Osteoblast (primary cell): ENCODE results near the gene TNNI3K. TPM values are rescaled to one million over a fixed set of nuclear protein-coding genes. Genes with fewer than 3 reads are reported as not detected.

Experiments used
- DNase-seq: peaks from one replicate; pipeline ENCODE4 v3.0.0; 2011; ENCODE audit warnings: low spot score, mixed read lengths; ENCODE audit not compliant: insufficient read length; ENCODE audit errors: missing footprints
- H2AFZ ChIP-seq: 2 replicates; pipeline ENCODE4 v1.6.0; 2011; ENCODE audit warnings: mild to moderate bottlenecking, low read length
- H3K27ac ChIP-seq: 2 replicates; pipeline ENCODE4 v1.5.1; 2011; ENCODE audit warnings: mild to moderate bottlenecking, low read depth, low read length, moderate library complexity
- H3K27me3 ChIP-seq: 2 replicates; pipeline ENCODE4 v1.6.0; 2012; ENCODE audit warnings: mild to moderate bottlenecking, control low read depth, inconsistent platforms, low read length, moderate library complexity; ENCODE audit not compliant: insufficient read depth
- H3K36me3 ChIP-seq: 2 replicates; pipeline ENCODE4 v1.5.1; 2011; ENCODE audit warnings: mild to moderate bottlenecking, low read length, control low read depth, moderate library complexity; ENCODE audit not compliant: insufficient read depth
- H3K4me1 ChIP-seq: 2 replicates; pipeline ENCODE4 v1.5.1; 2011; ENCODE audit warnings: mild to moderate bottlenecking, low read length, control low read depth, moderate library complexity; ENCODE audit not compliant: insufficient read depth
- H3K4me2 ChIP-seq: 2 replicates; pipeline ENCODE4 v1.6.0; 2011; ENCODE audit warnings: mild to moderate bottlenecking, low read length; ENCODE audit not compliant: insufficient read depth
- H3K4me3 ChIP-seq: fragments of 200-600 bp; sonication (generic); 3 replicates; pipeline ENCODE4 v1.5.1; 2012; ENCODE audit warnings: mild to moderate bottlenecking, low read length, inconsistent platforms; ENCODE audit not compliant: insufficient read depth
- H3K79me2 ChIP-seq: 2 replicates; pipeline ENCODE4 v1.6.0; 2012; ENCODE audit warnings: mild to moderate bottlenecking, low read length, control low read depth, inconsistent platforms; ENCODE audit not compliant: insufficient read depth
- H3K9me3 ChIP-seq: 2 replicates; pipeline ENCODE4 v1.5.1; 2011; ENCODE audit warnings: low read depth, low read length, control low read depth
- H4K20me1 ChIP-seq: 2 replicates; pipeline ENCODE4 v1.6.0; 2012; ENCODE audit warnings: mild to moderate bottlenecking, low read length, control low read depth; ENCODE audit not compliant: insufficient read depth
- total RNA-seq: library from RNA; depleted of rRNA; stranded (reverse); fragments of >200 nt; gene quantifications from 2 replicates; pipeline ENCODE4 v1.2.3, GENCODE V29; 2012
- TF ChIP-seq, protein P1 (sequence below): IDR thresholded peaks from 2 replicates; pipeline ENCODE4 v1.5.1; 2011; ENCODE audit warnings: mild to moderate bottlenecking, low read depth, low read length, moderate library complexity; ENCODE audit errors: extremely low read depth

Gene TNNI3K
- total RNA-seq, 1 donor = 0.72 TPM

- Histone ChIP-seq H3K4me2 (peak overlapping the region; percentile 17), H4K20me1 (no peaks in the 10 kb centered on the region), H3K4me1 (no peaks in the 10 kb centered on the region), H3K36me3 (no peaks in the 10 kb centered on the region), H3K9me3 (no peaks in the 10 kb centered on the region), H2AFZ (no peak overlapping the region), H3K4me3 (no peak overlapping the region), H3K27ac (no peak overlapping the region), H3K79me2 (no peaks in the 10 kb centered on the region), H3K27me3 (no peaks in the 10 kb centered on the region)
- DNase-seq = no peak
- TF ChIP-seq, protein P1, sequence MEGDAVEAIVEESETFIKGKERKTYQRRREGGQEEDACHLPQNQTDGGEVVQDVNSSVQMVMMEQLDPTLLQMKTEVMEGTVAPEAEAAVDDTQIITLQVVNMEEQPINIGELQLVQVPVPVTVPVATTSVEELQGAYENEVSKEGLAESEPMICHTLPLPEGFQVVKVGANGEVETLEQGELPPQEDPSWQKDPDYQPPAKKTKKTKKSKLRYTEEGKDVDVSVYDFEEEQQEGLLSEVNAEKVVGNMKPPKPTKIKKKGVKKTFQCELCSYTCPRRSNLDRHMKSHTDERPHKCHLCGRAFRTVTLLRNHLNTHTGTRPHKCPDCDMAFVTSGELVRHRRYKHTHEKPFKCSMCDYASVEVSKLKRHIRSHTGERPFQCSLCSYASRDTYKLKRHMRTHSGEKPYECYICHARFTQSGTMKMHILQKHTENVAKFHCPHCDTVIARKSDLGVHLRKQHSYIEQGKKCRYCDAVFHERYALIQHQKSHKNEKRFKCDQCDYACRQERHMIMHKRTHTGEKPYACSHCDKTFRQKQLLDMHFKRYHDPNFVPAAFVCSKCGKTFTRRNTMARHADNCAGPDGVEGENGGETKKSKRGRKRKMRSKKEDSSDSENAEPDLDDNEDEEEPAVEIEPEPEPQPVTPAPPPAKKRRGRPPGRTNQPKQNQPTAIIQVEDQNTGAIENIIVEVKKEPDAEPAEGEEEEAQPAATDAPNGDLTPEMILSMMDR = no peak
Measured at GRCh38 chr1:74426208-74426937, 191.2 kb downstream of the TNNI3K start.

DNA sequence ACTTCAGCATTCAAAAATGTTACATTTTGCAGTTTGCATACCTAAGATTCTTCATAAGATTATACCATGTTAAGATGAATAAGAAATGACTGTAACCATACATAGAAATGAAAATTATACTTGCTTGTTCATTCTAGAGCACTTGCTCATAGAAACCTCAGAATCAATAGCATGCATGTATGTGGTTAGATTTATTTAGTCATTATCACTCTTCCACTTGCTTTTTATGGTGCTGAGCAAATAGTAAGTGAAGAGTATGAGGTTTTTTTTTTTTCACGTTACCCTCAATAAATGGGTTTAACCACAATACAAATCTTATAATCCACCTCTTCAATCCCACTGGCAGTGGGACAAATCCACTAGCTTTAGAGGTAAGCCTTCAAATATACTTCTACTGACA is 192.5 kb downstream of the TNNI3K start:
- no peak overlapping the region for H3K27ac ChIP-seq
- no peak overlapping the region for H2AFZ ChIP-seq
- H3K9me3 ChIP-seq = no peaks in the 10 kb centered on the region
- no peak overlapping the region for H3K4me3 ChIP-seq
- no peaks in the 10 kb centered on the region for H3K36me3 ChIP-seq
- no peaks in the 10 kb centered on the region for H3K4me1 ChIP-seq
- no peaks in the 10 kb centered on the region for H3K27me3 ChIP-seq
- no peak overlapping the region for H3K4me2 ChIP-seq
- TF ChIP-seq, protein P1 = no peak
- peak; percentile 3 for DNase-seq
- no peaks in the 10 kb centered on the region for H3K79me2 ChIP-seq
- no peaks in the 10 kb centered on the region for H4K20me1 ChIP-seq

DNA sequence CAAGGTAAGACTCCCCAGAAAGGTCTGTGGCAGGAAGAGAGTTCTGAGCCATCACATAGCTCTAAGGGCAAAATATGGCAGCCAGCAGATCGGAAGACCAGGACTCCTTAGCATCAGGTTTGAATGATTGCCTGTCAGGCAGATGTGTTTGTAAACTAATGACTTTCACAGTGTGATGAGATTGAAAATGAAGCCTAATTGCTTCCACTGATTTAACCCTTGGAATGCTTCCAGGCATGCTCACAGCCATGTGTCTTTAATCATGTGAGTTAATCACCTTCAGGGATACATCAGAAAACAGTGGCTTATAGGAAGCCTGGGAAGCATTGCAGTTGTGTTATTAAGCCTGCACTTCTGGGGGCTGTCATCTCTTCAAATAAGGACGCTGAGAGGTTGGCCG is 194.4 kb downstream of the TNNI3K start:
- H3K36me3 ChIP-seq = no peaks in the 10 kb centered on the region
- no peak overlapping the region for H3K4me3 ChIP-seq
- H3K9me3 ChIP-seq = no peaks in the 10 kb centered on the region
- H4K20me1 ChIP-seq = no peaks in the 10 kb centered on the region
- TF ChIP-seq, protein P1 = no peak
- H3K79me2 ChIP-seq = no peaks in the 10 kb centered on the region
- H3K27me3 ChIP-seq = no peaks in the 10 kb centered on the region
- H3K27ac ChIP-seq = no peak overlapping the region
- DNase-seq = no peak
- no peak overlapping the region for H2AFZ ChIP-seq
- no peak overlapping the region for H3K4me2 ChIP-seq
- H3K4me1 ChIP-seq = no peaks in the 10 kb centered on the region

- TF ChIP-seq, protein P1 = no peak
- Histone ChIP-seq H3K79me2 (no peaks in the 10 kb centered on the region), H3K4me1 (no peaks in the 10 kb centered on the region), H2AFZ (no peak overlapping the region), H3K4me2 (no peak overlapping the region), H3K4me3 (no peak overlapping the region), H3K27ac (no peak overlapping the region), H3K9me3 (no peaks in the 10 kb centered on the region), H3K27me3 (no peaks in the 10 kb centered on the region), H3K36me3 (no peaks in the 10 kb centered on the region), H4K20me1 (no peaks in the 10 kb centered on the region)
- no peak for DNase-seq
Measured at GRCh38 chr1:74430342-74430934, 195.3 kb downstream of the TNNI3K start.
